NCI-H146 treated with DMSO at 0.1 percent for 48 hours (cell line): ENCODE data around the gene SV2B.
A peak's percentile ranks its signal among the peaks of the same experiment; 100 is the strongest.
"Not testable (repeated sequence)": the region's sequence is repeated elsewhere in the genome, so short reads cannot be mapped to it uniquely, and the experiment has no call there.

ENCODE experiments used
- DNase-seq: peaks from one replicate; lab custom pipeline; 2025; ENCODE audit not compliant: unreplicated experiment; lab: John Stamatoyannopoulos, UW

The SV2B gene

DNA sequence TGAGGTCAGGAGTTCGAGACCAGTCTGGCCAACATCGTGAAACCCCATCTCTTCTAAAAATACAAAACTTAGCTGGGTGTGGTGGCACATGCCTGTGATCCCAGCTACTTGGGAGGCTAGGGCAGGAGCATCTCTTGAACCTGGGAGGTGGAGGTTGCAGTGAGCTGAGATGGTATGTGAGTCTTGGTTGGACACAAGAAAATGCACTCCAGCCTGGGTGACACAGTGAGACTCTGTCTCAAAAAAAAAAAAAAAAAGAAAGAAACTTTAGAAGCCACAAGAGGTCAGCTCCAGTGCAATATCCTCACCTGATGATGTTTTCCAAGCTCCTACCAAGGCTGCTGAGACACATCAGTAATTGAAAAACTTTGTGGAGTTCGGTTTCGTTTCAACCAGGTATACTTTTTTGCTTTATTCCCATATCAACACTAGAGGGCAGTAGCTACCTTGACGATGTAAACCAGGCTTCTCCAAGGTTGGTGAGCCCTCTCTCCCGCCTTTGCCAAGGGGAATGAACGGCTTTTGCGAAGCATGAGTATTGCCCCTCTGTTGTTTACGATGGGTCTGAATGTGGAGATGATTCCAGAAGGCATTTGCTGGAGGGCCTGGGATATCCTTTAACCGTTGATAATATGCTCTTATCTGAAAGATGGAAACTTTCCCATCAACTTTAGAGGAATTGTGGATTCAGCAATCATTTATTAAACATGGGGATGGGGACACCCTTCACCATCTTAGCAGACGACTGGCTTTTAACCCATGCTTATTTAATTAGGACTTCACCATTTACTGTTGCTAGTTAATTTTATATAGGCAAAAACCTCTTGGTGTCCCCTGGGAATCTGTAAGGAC is 202.8 kb downstream of the SV2B start:
- peak; percentile 53 for DNase-seq

GRCh38 chr15:91304210-91304609 is 204.2 kb downstream of the SV2B start:
- no peak for DNase-seq

GRCh38 chr15:91304786-91305185 is 204.7 kb downstream of the SV2B start:
- no peak for DNase-seq

GRCh38 chr15:91306144-91306543 is 206.1 kb downstream of the SV2B start:
- DNase-seq, result no peak

- no peak for DNase-seq
Measured at GRCh38 chr15:91307601-91308000, 207.5 kb downstream of the SV2B start.

- no peak for DNase-seq
Measured at GRCh38 chr15:91308199-91308598, 208.1 kb downstream of the SV2B start.

DNA sequence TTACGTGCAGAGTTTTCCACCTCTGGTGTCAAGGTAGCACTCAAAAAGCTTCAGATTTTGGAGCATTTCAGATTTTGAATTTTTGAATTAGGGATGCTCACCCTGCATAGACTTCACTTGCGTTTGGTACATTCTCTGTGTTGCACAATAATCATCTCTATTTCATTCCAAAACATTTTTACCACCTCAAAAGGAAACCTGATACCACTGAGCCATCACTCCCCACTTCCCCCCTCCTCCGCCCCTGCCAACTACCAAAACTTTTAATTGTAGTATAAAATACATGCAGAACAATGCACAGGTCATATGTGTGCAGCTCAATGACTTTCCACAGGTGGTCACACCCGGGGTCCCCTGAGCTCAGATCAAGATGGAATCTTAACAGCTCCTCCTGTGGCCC is 208.8 kb downstream of the SV2B start:
- DNase-seq, result no peak

DNA sequence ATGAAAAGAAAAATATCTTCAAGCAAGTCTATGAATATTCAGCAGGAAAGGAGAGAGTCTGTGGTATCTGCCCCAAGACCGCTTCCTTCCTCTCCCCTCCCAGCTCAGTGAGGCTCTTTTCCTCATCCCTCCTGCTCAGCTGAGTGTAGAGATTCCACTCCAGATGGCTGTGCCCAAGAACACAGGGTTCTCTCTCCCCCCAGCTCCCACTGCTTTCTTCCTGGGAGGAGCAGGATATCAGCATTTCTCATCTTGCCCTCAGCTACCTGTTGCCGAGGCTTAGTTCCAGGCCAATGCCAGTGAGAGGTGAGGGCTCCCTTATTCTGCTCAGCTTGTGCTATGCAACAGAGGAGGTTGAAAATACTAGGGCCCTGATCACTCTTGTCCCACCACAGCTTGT is 211.9 kb downstream of the SV2B start:
- no peak for DNase-seq

GRCh38 chr15:91316126-91316525 is 216.1 kb downstream of the SV2B start:
- no peak for DNase-seq

DNA sequence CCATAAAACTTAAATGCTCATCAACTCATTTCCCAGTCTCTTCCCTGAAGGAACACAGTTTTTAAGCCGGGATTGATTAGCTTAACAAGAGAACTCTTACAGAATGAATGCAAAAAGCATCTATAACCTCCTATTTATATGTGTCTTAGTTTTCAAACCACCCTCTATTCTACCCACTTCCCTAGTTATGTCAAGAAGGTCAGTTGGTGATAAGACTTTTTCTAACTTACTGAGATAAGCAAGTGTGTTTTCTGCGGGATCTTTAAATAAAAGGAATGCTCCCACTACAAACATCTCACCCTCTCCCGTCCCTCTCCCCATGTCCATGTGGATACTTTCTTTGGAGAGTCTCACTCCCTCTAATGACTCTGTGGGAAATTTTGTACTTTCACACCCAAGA is 218.5 kb downstream of the SV2B start:
- no peak for DNase-seq

GRCh38 chr15:91318931-91319330 is 218.9 kb downstream of the SV2B start:
- no peak for DNase-seq

DNA sequence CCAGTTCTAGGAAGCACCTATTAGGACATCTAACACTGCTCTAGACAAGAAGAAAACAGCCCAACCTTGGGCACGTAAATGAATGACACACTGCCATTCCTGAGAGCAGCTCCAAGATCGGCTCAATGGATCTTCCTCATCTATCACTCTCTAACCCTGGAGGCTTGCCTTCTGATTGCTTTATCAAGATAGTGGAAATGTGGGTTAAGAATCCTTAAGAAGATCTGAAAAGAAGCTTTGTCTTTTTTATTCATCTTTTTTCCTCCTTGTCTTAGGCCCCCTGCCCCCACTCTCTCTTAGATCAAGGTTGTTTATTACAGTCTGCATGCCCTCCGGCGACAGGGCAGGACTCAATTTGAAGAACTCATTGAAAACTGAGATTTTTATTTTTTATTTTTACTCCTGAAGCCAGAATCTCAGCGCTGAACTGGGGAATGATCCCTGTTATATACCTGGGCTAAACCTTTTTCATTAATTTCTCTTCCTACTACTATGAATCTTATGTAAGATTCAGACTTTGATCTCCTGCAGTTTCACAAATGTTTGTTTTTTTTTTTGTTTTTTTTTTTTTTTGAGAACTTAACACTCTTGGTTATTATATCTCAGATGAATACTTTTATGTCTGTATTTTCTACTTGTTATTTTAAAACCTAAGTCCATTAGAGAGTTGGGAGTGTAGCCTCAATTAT is 219.5 kb downstream of the SV2B start:
- DNase-seq, result no peak

DNA sequence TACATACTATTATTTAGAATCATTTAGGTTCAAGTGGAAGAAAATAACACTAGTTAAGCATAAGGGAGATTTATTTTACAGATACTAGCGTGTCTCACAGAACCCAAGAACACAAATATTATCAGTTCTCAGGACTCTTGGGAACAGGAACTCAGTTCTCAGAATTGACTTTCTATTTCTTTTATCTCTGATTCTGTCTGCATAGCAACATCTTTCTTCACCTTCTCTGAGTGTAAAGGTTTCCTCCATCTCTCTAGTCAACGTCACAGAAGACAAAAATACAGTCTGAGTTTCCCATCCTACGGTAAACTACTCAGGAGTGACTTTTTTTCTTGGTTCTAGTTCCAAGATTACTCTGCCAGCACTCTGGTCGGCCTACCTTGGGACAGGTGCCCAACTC is 220.0 kb downstream of the SV2B start:
- no peak for DNase-seq

DNA sequence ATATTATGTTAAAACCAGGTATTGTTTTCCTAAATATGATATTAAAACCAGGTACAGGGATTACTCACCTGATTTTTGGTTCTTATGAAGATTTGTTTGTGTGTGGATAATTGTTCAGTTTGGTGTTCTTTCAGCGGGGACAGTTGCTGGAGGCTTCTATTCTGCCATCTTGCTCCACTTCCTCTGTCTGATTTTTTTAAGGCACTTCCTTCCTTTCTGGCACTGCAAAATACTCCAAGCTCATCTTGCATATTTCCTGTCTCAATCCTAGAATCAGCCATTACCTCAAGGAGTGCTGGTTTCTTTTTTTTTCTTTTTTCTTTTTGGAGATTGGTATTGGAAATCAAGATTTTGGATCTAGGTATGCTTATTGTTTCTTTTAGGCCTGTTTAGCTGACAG is 229.9 kb downstream of the SV2B start:
- no peak for DNase-seq

- DNase-seq, result peak; percentile 26
Measured at GRCh38 chr15:91331581-91331980, 231.5 kb downstream of the SV2B start.

GRCh38 chr15:91335702-91336101 is 235.6 kb downstream of the SV2B start:
- no peak for DNase-seq

DNA sequence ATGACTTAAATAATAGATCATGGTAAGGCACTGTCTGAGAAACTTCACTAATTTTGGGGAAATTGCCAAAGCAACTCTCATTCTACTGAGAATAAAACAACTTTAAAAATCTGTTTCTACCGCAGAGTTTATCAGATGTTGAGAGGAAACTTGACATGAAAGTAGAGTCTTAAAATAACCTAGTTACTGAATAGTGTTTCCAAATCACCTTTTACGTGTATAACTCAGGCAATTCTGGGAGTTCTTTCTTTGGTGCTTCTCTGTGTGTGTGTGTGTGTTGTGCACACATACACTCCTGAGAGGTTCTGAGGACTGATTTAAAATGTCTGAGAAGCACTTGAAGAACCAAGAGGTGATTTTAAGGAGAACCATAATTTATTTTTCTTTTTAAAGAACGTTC is 236.6 kb downstream of the SV2B start:
- DNase-seq, result no peak

GRCh38 chr15:91338766-91339165 is 238.7 kb downstream of the SV2B start:
- no peak for DNase-seq

GRCh38 chr15:91342097-91342496 is 242.0 kb downstream of the SV2B start:
- no peak for DNase-seq

DNA sequence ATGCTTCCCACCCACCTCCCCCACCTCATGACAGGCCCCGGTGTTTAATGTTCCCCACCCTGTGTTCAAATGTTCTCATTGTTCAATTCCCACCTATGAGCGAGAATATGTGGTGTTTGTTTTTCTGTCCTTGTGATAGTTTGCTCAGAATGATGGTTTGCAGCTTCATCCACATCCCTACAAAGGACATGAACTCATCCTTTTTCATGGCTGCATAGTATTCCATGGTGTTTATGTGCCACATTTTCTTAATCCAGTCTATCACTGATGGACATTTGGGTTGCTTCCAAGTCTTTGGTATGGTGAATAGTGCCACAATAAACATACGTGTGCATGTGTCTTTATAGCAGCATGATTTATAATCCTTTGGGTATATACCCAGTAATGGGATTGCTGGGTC is 244.9 kb downstream of the SV2B start:
- not testable (repeated sequence) for DNase-seq

GRCh38 chr15:91345736-91346135 is 245.7 kb downstream of the SV2B start:
- DNase-seq, result no peak

DNA sequence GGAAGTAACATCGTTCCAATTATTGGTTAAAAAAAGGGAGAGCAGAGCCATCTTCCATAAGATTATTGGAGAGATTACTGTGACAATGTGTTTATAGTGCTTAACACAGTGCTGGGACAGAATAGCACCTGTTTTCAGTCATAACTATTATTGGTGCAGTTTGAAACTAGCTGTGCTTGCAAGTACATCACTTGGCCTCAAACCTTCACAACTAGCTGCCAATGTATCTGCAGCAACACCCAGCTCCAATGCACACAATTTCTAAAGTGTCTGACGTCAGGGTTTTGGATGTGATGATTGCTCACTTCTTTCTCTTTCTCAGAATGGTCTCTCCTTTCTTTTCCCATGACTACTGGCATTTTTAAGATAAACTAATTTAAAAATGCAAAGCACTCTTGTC is 246.2 kb downstream of the SV2B start:
- no peak for DNase-seq
